Fibroblast of skin of abdomen (primary cell): ENCODE measurements around the gene GALNTL6.
A peak's percentile ranks its signal among the peaks of the same experiment; 100 is the strongest.
"Not testable (repeated sequence)": the region's sequence is repeated elsewhere in the genome, so short reads cannot be mapped to it uniquely, and the experiment has no call there.

Experiments
- DNase-seq: peaks from one replicate; pipeline ENCODE4 v3.0.0-alpha.2; 2013

The GALNTL6 gene

DNA sequence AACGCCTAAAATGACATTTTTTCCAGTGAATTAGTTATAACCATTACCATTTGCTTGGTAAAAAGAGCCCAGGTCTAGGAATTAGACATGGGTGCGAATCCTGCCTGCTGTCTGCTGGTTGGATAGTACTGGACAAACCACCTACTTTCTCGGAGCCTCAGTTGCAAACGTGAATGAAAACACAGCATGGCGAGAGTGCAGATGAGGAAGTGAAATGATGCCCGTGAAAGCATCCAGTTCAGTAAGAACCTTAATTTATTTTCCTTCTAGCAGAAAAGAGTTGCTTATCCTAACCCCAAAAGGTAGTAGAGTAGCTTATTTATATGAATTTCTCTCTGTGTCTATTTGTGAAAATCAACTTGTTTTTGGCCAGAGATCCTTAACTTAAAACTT, 1184.0 kb downstream of the GALNTL6 start:
- DNase-seq: no peak

DNA sequence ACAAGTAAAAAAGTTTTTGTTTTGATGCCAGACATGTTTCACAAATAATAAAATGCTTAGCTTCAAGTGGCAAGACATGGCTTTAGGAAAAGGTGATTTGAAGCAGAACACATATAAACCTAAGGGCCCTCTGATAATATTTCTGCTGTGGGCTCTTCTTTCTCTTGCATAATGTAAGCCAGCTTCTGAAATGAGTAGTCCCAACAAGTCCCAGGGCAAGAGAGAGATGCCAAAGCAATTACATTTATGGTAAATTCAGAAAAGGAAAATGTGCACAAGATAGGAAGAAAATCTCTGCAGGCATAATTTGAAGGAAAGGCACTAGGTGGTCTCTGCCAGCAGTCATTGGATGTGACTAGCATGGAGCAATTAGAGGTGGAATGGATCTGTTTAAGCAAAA, 1184.7 kb downstream of the GALNTL6 start:
- DNase-seq: no peak

DNA sequence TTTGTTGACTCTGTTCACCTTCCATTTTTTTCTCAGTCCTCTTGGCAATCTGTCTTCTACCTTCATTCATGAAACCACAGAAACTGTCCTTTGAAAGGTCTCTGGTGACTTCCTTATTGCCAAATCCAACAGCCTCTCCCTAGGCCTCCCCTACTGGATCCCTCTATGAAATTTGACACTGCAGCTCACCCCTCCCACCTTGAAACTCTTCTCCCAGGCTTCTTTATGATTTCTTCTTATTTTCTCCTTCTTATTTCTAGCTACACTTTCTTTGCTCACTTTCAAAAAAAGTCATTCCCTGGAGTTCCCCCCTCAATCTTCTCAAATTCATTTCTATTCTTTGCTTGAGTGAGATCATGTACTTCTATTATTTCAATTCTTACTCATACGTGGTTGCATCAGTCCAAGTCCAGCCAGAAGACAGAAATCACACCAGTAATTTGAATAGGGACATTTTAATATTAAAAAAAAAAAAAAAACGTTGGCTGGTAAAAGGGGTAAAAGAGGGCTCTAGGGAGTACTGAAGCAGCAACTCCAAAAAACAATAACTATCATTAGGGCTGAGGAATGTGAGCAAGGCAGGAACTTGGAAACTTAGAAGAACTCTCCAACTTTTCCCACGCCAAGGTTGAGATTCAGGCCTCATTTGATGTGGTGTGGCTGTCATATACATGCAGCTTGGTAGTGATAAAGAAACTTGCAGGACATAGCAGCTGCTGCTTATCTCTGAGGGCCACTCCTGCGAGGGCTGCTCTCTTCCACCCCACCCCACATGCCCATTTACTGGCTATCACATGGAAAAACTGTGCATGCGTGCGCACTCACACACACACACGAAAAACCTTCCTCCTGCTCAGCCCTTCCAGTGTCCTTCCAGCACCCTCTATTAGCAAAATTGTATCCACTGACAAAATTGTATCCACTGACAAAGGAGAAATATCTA, 1185.6 kb downstream of the GALNTL6 start:
- DNase-seq: peak; percentile 69

DNA sequence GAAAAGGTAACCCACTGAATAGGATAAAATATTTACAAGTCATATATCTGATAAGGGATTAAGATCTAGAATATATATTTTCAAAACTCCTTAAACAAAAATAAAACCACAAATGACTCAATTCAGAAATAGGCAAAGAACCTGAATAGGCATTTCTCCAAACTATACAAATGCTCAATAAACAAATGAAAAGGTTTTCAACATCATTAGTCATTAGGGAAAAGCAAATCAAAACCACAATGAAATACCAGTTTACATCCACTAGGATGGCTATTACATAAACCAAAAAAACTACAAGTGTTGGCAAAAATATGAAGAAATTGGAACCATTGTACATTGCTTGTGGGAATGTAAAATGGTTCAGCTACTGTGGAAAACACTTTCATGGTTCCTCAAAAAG, 1188.4 kb downstream of the GALNTL6 start:
- peak; percentile 68 for DNase-seq

DNA sequence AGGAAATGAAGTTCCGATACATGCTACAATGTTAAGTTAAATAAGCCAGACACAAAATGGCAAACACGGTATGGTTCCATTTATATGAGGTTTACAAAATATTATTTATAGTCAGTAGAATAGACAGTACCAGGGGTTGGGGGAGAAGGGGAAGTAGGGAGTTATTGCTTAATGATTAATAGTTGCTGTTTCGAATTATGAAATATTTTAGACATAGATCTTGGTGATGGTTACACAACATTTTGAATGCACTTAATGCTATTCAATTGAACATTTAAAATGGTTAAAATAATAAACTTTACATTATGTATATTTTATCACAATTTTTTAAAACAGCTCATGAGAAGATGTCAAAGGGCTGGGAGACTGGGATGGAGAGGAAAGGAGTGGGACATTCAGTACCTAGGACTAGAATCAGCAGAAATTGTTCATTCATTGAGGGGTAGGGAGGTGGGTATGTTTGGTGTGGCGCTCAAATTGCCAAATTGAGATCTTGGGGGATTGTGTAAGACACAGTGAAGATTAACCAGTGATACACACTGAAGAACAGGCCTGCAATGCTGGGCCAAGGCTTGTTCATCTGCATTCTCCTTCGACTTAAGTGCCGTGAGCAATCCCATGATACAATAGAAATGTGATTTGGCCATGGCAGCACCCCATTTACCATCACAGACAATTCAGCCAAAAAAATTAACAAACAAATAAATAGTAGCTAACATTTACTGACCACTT, 1189.8 kb downstream of the GALNTL6 start:
- DNase-seq: no peak

DNA sequence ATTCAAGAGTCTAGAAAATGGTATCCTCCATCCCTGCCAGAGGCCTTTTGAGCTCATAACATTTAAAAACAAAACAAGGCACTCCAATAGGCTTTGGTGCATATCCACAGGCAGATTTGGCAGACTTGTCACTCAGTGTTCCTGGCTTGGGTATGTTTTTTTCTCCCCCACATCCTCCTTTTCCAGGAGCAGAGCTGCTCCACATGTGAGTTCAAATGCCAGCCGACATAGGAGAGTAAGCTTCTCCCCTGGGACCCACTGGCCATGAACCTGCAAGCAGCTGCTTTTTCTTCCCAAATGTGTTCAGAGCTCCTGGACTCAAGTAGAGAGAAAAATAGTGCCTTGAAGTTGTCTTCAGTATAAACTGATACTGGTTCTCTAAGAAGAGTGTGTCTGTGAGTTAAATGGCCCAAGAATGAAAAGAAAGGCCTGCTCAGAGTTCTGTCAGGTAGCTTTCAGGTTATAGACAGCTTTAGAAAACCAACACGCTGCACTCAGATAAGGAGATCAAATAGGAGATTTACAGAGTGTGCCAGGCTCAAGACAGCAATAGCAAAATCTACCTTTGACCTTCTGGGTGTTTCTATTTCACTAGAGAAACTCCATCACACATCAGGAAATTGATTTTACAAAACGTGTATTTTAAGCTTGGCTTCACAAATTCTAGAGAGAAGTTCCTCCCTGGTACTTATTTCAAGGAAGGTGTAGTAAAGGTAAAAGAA, 1192.9 kb downstream of the GALNTL6 start:
- no peak for DNase-seq

DNA sequence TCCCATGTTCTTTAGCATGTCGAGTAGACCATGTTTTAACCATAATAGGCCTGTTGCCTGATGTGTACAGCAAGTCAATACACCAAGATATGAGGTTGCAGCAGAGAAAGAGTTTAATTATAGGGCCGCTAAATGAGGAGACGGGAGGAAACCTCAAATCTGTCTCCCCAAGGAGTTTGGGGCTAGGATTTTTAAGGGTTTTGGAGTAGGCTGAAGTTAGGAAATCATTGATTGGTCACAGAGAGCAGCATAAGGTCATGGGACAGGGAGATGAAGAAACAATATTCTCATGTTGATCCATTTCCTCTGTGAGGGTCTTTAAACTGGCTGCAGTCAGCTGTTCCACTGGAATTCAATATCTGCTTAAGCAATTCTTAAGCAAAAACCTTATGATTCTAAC, 1195.2 kb downstream of the GALNTL6 start:
- no peak for DNase-seq

DNA sequence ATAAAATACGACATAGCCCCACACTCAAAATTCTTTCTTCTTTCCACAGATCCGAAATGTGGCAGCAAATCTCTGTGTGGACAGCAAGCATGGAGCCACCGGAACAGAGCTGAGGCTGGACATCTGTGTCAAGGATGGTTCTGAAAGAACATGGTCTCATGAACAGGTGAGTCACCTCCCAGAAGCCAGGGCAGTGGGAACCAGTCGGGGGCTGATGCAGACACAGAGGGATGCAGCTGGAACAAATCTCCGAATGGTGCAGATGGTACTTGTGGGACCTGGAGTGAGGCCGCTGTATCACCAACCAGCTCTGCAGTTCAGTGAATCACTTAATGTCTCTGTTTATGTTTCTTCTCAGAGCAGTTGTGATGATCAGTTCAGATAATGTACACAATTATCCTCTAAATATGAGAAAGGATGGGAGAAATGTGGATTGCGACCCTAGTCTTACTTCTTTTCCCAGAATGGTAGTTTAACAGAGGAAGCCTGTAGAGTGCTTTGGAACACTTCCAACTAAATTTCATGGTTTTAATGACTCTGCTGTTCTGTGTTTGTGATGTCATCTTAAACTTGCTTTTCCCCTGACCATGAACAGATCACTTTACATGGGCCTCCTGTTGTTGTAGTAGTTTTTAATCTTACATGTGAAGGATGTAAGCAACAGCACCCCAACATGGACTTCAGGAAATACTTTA, 1196.1 kb downstream of the GALNTL6 start:
- peak; percentile 17 for DNase-seq

DNA sequence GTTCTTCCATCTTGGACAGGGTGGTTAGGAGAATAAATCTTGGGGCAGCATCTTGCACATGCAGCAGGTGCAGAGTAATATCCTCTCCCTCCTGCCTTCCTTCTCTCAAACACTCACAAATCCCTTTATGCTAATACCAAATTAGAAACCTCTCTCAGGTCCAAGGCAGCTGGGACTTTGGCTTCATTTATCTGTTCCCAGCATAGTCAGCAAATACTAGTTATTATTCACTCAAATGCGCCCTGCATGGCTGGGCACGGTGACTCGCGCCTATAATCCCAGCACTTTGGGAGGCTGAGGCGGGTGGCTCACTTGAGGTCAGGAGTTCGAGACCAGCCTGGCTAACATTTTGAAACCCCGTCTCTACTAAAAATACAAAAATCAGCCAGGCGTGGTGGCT, 1199.4 kb downstream of the GALNTL6 start:
- DNase-seq: no peak

DNA sequence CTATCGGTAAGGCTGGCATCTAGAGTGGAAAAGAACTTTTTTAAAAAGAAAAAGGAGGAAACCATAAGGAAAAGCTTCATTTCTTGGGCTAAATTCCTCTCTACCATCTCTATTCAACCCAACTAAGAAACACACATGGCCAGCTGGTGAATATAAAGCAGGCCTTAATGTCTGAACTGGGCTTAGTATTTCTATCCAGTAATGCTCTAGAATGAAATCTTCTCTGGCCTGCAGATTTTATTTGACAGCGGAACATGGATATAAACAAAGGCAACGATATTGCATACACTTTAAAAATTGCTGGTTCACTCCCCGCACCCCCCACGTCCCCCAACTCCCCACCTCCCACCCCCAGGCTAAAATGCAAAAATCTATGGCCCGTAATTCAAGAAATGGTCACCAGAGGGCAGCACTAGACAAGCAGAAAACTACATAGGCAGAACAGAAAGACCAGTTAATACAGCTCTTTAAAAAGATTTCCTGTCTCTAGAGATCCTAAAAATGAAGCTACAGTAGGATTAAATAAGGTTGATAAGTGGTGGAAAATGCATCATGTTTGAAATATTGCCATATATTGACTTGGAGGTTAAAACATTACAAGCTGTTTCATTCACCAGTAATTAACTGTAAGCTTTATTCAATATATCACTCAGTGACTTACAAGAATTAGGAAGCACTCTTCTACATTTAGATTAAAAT, 1200.2 kb downstream of the GALNTL6 start:
- DNase-seq: peak; percentile 33

DNA sequence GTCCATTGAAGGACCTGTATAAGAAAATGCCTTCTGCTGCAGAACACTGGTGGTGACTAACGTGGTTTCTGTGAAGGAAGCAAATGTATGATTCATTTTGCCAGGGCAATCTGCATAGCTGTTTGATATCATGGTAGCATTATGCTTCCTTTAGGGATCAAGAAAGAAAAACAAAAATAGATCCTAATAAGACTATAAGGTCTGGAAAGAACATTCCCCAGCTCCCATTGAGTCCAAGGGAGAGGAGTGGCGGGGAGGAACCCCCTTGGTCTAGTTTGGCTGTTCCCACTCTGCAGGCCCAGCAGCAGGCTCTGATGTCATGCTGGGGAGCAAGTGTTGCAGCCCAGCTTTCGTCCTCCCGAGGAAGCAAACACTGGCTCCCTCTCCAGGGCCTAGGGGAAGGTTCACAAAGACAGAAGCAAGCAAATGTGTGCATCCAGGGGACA, 1200.9 kb downstream of the GALNTL6 start:
- peak; percentile 53 for DNase-seq

DNA sequence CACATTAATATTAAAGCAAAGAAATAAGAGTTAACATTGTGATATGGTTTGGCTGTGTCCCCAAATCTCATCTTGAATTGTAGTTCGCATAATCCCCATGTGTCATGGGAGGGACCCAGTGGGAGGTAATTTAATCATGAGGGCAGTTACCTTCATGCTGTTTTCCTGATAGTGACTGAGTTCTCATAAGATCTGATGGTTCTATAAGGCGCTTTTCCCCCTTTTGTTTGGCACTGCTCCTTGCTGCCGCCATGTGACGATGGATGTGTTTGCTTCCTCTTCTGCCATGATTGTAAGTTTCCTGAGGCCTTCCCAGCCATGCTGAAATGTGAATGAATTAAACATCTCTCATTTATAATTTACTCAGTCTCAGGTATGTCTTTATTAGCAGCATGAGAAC, 1201.6 kb downstream of the GALNTL6 start:
- DNase-seq: no peak

DNA sequence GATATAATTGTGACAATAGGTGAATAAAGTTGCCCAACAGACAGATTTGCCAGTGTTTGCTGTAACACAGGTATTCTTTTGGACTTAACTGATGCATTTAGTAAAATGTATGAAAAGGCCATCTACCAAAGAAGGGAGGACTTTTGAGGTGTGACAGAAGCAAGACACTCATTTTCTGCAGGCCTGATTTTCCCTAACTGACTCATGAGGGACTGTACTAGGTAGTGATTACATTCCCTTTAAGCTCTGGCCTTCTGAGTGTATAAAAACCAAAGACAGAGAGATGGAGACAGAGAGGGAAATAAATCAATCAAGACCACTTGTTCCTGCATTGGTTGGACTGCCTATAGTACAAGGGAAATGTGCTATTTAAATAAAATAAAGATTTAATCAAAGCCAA, 1204.6 kb downstream of the GALNTL6 start:
- no peak for DNase-seq

DNA sequence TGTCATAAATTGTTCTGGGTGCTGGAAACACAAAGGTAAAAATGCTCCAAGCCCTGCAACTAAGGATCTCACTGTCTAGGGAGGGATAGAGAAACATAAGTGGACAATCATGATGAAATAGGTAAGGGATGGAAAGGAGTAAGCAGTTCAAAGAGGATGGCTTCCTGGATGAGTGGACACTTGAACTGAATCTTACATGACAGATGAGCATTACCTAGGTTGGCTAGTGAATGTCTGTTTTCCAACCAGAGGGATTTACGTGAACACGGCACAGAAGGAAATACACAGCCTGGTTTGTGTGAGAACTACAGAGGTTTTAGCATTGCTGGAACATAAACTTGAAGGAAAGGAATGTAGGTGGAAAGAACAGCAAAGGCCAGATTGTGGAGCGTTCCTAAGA, 1205.2 kb downstream of the GALNTL6 start:
- DNase-seq: no peak

DNA sequence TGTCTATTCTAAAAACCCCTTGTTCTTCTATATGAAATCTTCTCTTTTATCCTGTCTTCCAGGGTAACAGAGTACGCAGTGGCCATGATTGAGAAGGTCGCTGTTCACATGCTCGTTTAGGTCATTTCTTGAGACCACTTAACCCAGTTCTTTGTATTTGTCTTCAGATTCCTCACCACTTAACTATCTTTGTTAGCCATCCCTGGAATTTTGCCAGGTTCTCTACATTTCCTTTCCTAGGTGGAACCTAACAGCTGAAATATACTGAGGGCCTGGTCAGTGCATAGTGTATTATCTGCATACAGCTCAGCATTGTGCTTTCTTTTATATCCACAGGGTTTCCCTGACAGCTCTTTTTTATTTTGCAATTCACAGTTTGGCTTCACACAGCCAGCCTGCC, 1206.5 kb downstream of the GALNTL6 start:
- no peak for DNase-seq

DNA sequence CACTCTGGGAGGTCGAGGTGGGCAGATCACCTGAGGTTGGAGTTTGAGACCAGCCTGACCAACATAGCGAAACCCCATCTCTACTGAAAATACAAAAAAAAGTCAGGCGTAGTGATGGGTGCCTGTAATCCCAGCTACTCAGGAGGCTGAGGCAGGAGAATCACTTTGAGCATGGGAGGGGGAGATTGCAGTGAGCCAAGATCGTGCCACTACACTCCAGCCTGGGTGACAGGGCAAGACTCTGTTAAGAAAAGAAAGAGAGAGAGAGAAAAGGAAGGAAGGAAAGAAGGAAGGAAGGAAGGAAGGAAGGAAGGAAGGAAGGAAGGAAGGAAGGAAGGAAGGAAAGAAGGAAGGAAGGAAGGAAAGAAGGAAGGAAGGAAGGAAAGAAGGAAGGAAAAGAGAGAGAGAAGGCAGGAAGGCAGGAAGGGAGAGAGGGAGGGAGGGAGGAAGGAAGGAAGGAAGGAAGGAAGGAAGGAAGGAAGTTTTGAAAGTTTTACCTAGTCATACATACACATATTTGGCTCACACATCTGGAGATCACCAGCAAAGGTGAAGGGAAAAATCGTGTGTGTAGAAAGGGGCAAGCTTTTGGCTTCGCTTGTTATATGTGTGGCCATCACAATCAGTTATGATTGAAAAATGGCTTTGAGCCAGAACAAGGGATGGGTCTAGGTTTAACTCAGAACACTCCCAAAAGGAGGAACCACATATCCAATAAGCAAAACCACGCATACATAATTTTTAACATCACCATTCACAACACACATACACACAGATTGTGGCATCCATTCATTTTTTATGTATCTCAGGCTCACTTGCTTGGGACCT, 1208.8 kb downstream of the GALNTL6 start:
- DNase-seq: not testable (repeated sequence)

DNA sequence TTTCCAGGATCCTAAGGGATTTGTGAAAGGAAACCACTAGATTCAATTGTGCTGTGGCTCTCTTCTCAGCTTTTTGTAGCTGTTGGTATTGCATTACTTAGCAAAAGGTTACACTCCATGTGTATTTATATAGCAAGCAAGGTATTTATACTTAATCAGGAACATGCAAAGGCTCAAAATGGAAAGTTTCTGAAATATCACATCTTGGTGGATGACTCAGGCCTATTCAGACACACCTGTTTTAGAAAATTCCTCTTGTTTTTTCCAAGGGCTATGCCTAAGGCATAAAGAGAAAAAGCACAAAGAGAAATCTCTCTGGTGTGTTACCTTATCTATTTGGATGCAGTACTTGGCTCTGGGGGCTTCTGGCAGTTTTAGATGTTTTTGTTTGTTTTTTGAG, 1211.0 kb downstream of the GALNTL6 start:
- no peak for DNase-seq

DNA sequence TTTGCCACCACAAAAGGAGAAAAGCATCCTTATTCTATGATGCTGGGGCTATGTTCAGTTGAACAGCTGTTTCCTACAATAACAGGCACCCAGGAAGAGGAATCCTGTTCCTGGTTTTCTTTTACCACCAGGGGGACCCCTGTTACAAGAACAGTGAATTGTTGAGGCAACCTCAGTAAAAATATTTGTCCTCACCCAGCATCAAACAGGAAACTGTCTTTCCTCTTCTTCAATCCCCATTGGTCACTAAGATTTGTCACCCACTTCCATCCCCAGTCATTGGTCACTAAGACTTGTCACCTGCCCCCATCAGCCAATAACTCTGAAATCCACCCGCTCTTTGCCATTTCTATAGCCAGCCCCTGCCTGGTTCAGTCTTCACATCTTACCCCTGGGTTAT, 1211.9 kb downstream of the GALNTL6 start:
- DNase-seq: peak; percentile 61

DNA sequence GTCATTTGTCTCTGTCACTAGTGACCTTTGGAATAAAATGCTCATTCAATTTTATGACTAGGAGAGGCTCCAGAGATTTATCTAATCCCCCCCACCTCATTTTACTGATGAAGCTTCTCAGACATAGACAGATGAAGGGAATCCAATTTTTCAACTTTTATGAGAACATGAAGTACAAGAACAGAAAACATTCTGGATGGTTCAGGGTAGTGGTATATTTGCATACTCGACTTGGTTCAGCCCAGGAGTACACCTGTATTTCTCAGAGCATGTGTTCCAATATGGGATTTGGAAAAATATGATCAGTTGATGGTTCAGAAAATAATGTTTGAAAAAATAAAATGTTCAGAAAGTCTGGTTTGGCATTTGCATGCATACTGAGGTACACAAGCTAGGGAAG, 1224.0 kb downstream of the GALNTL6 start:
- DNase-seq: no peak

DNA sequence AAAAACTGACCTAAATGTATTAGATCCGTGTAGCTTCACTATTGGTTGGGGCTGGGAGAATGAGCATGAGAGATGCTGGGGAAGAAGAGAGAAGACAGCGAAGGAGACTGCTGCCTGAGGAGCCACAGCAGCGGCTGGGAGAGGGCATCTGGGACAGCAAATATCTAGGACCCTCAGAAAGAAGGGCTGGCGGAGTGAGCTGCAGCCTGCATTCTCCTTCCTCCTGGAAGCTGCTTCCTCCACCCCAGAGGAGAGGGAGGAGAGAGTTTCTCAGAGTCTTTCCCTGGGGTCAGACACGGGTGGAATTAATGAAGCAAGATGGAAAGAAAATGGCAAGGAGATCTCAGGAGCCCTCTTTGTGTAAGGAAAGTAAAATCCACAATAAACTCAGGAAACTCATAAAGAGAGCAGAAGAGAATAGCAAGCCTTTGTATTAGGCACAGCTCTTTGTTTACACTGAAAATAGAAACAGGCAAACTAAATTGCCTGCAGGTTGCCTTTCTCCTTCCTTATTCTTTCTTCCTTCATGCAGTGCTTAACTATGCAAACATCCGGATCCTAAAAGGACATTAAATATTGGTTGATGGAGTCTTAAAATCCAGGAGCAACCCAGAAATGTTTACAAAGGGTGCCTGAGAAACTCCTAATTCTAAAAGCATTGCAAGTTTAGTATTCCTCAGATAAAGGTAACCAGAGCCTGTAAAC, 1225.1 kb downstream of the GALNTL6 start:
- DNase-seq: no peak
